ENCODE data around the gene COX6B1. TPM values are rescaled to one million over a fixed set of nuclear protein-coding genes. Genes with fewer than 3 reads are reported as not detected.

COX6B1 gene
- total RNA-seq, 1 donor, result 185 TPM

- H3K27me3 ChIP-seq (ENCODE audit: insufficient read depth, low read length), result no peaks in the 10 kb centered on the region
- H3K4me2 ChIP-seq (ENCODE audit: insufficient read depth, low read length), result peak overlapping the region; percentile 96
- no peaks in the 10 kb centered on the region for H3K9me3 ChIP-seq (ENCODE audit: low read depth, low read length)
- H3K79me2 ChIP-seq (ENCODE audit: insufficient read depth, low read length), result peaks cover 4% of the 10 kb centered on the region
- H3K4me1 ChIP-seq (ENCODE audit: insufficient read depth, low read length), result peaks cover 11% of the 10 kb centered on the region
- no peaks in the 10 kb centered on the region for H3K36me3 ChIP-seq (ENCODE audit: insufficient read depth, low read length)
- no peaks in the 10 kb centered on the region for H4K20me1 ChIP-seq (ENCODE audit: insufficient read depth, low read length)
- H3K4me3 ChIP-seq (ENCODE audit: insufficient read depth, low read length), result peak overlapping the region; percentile 77
- peak overlapping the region; percentile 37 for H3K27ac ChIP-seq (ENCODE audit: low read depth, low read length)
- TF ChIP-seq CTCF (IDR thresholded peaks at IDR 0.05; ENCODE audit: extremely low read depth, low read depth, low read length), result no peak
- H2AFZ ChIP-seq (ENCODE audit: low read length), result peak overlapping the region; percentile 97
- DNase-seq (ENCODE audit: insufficient read length, low spot score, missing footprints), result peak; percentile 96
Measured at GRCh38 chr19:35643255-35644205, 4.6 kb upstream of the COX6B1 start.

GRCh38 chr19:35644206-35644986 lies 3.7 kb upstream of the COX6B1 start:
- H3K4me3 ChIP-seq (ENCODE audit: insufficient read depth, low read length), result peak overlapping the region; percentile 77
- peak overlapping the region; percentile 97 for H2AFZ ChIP-seq (ENCODE audit: low read length)
- H3K4me2 ChIP-seq (ENCODE audit: insufficient read depth, low read length), result peak overlapping the region; percentile 96
- H3K4me1 ChIP-seq (ENCODE audit: insufficient read depth, low read length), result peaks cover 17% of the 10 kb centered on the region
- H3K36me3 ChIP-seq (ENCODE audit: insufficient read depth, low read length), result no peaks in the 10 kb centered on the region
- TF ChIP-seq CTCF (IDR thresholded peaks at IDR 0.05; ENCODE audit: extremely low read depth, low read depth, low read length), result no peak
- H3K79me2 ChIP-seq (ENCODE audit: insufficient read depth, low read length), result peaks cover 13% of the 10 kb centered on the region
- H3K27ac ChIP-seq (ENCODE audit: low read depth, low read length), result peak overlapping the region; percentile 37
- H3K9me3 ChIP-seq (ENCODE audit: low read depth, low read length), result no peaks in the 10 kb centered on the region
- H3K27me3 ChIP-seq (ENCODE audit: insufficient read depth, low read length), result no peaks in the 10 kb centered on the region
- no peaks in the 10 kb centered on the region for H4K20me1 ChIP-seq (ENCODE audit: insufficient read depth, low read length)
- peak; percentile 99 for DNase-seq (ENCODE audit: insufficient read length, low spot score, missing footprints)

GRCh38 chr19:35644987-35645679 lies 3.0 kb upstream of the COX6B1 start:
- peaks cover 20% of the 10 kb centered on the region for H3K79me2 ChIP-seq (ENCODE audit: insufficient read depth, low read length)
- no peak for TF ChIP-seq CTCF (IDR thresholded peaks at IDR 0.05; ENCODE audit: extremely low read depth, low read depth, low read length)
- peak overlapping the region; percentile 77 for H3K4me3 ChIP-seq (ENCODE audit: insufficient read depth, low read length)
- H2AFZ ChIP-seq (ENCODE audit: low read length), result peak overlapping the region; percentile 97
- H3K27me3 ChIP-seq (ENCODE audit: insufficient read depth, low read length), result no peaks in the 10 kb centered on the region
- H3K9me3 ChIP-seq (ENCODE audit: low read depth, low read length), result no peaks in the 10 kb centered on the region
- peaks cover 17% of the 10 kb centered on the region for H3K4me1 ChIP-seq (ENCODE audit: insufficient read depth, low read length)
- DNase-seq (ENCODE audit: insufficient read length, low spot score, missing footprints), result peak; percentile 92
- H3K27ac ChIP-seq (ENCODE audit: low read depth, low read length), result peak overlapping the region; percentile 33
- H3K4me2 ChIP-seq (ENCODE audit: insufficient read depth, low read length), result peak overlapping the region; percentile 96
- no peaks in the 10 kb centered on the region for H4K20me1 ChIP-seq (ENCODE audit: insufficient read depth, low read length)
- no peaks in the 10 kb centered on the region for H3K36me3 ChIP-seq (ENCODE audit: insufficient read depth, low read length)

Data from osteoblast (primary cell).